ENCODE data around the gene ARHGEF40. TPM values are rescaled to one million over a fixed set of nuclear protein-coding genes. Genes with fewer than 3 reads are reported as not detected.

ARHGEF40 gene
- total RNA-seq, 3 donors from 2014 or later: 33.7 to 51.4 (median 40.6) TPM

DNA sequence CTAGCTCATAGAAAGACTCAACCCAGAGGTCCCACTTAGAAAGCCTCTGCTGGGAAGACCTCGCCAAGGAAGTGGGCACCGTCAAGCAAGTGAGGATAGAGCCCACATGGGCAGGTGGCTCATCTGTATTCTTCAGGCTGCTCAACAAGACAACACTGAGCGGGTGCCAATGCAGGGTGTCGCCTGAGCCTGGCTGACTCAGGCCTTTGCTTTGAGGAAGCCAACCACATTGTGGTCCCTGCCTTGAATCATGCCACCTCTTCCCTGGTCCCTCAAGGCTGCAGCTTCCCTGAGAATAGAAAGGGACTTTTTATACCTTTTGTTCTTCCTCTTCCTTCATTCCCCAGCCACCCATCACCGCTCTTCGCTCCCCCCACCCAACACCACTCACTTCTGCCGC, 33.4 kb upstream of the ARHGEF40 start:
- H3K27ac ChIP-seq: peak overlapping the region; percentile 36 to 70
- intact Hi-C loops (cut with DNase I; ENCODE audit: low total_unique reads): no loop called here

DNA sequence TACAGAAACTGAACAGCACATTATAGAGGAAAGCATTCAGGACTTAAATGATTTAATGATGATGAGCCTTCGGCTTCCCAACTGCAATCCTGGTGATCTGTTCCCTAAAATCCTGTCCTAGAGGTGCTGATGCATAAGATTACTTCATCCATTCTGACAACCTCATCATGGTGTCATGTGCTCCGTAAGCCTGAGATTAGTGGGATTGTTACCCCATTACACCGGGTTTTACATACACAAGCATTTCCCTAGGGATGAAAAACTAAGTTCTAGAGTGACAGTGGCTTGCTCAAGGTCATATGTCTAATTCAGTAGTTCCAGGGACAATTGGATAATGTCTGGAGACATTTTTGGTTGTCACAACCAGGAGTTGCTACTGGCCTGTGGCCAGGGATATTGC, 32.9 kb upstream of the ARHGEF40 start:
- TF ChIP-seq POLR2A (IDR thresholded peaks at IDR 0.05): no peak
- TF ChIP-seq, protein P1, sequence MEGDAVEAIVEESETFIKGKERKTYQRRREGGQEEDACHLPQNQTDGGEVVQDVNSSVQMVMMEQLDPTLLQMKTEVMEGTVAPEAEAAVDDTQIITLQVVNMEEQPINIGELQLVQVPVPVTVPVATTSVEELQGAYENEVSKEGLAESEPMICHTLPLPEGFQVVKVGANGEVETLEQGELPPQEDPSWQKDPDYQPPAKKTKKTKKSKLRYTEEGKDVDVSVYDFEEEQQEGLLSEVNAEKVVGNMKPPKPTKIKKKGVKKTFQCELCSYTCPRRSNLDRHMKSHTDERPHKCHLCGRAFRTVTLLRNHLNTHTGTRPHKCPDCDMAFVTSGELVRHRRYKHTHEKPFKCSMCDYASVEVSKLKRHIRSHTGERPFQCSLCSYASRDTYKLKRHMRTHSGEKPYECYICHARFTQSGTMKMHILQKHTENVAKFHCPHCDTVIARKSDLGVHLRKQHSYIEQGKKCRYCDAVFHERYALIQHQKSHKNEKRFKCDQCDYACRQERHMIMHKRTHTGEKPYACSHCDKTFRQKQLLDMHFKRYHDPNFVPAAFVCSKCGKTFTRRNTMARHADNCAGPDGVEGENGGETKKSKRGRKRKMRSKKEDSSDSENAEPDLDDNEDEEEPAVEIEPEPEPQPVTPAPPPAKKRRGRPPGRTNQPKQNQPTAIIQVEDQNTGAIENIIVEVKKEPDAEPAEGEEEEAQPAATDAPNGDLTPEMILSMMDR (IDR thresholded peaks at IDR 0.05): no peak
- TF ChIP-seq POLR2AphosphoS5 (IDR thresholded peaks at IDR 0.05): no peak
- intact Hi-C loops (cut with DNase I; ENCODE audit: low total_unique reads): no loop called here
- no peaks in the 10 kb centered on the region for H3K27me3 ChIP-seq
- H3K4me3 ChIP-seq: no peak overlapping the region
- H3K9me3 ChIP-seq: no peaks in the 10 kb centered on the region
- H3K36me3 ChIP-seq: no peaks in the 10 kb centered on the region
- peak overlapping the region; percentile 36 to 70 for H3K27ac ChIP-seq
- DNase-seq (ENCODE audit: low spot score in 2 of 2): no peak
- H3K4me1 ChIP-seq: peaks cover 0 to 15% of the 10 kb centered on the region in 2 donors

More for the DNA sequence above, 33.4 kb upstream of the ARHGEF40 start:
- H3K27me3 ChIP-seq: no peaks in the 10 kb centered on the region
- H3K4me1 ChIP-seq: peaks cover 0 to 15% of the 10 kb centered on the region in 2 donors
- H3K9me3 ChIP-seq: no peaks in the 10 kb centered on the region
- no peaks in the 10 kb centered on the region for H3K36me3 ChIP-seq
- DNase-seq (ENCODE audit: low spot score in 2 of 2): peak in 1 of 2 donors; percentile 65
- H3K4me3 ChIP-seq: no peak overlapping the region
- TF ChIP-seq POLR2A (IDR thresholded peaks at IDR 0.05): no peak
- TF ChIP-seq, protein P1 (IDR thresholded peaks at IDR 0.05): no peak
- no peak for TF ChIP-seq POLR2AphosphoS5 (IDR thresholded peaks at IDR 0.05)

DNA sequence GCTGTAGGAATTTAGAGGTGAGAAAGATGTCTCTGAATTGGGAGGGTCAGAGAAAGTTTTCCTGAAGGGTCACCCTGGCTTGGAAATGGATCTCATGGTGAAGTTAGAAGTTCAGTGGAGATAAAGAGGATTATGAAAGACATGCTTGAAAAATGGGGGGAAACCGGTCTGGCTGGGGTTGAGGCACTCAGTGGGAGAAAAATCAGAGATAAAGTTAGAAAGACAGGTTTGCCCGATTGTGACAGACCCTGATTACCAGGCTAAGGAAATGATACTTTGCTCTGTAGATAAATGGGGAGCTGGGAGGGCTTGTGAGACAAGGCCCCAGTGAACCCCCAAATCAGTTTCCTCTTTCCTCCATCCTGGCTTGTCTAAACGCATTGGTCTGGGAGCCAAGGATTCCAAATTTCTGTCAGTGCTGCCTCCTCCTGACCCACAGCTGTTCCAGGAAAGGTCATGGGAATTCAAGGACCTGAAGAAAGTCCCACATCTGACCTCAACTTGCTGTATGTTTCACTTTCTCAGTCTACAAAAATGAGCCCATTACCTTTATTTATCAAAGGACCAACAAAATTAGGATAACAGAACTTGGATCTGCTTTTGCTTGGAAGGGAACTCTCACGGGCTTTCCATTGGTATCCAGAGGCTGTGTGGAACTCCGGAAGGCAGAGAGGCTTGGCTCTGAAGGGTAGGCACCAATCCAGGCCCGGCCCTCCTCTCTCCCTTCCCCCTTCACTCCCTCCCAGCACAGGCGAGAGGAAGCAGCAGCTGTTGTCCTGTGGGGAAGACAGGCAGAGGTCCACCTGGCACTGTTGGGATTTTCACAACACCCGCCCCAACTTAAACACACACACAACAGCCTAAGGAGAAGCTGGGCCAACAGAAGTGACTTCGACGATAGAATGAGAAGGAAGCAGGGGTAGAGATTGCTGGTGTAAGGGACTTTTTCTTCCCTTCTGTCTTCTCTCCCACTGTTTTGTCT, 31.4 kb upstream of the ARHGEF40 start:
- TF ChIP-seq, protein P1 (IDR thresholded peaks at IDR 0.05): no peak
- TF ChIP-seq POLR2AphosphoS5 (IDR thresholded peaks at IDR 0.05) (peak; percentile 51 to 77 (median 67)), POLR2A (IDR thresholded peaks at IDR 0.05) (no peak)
- no peaks in the 10 kb centered on the region for H3K27me3 ChIP-seq
- H3K4me3 ChIP-seq: peak overlapping the region in 2 of 3 donors; percentile 6 to 21
- no peaks in the 10 kb centered on the region for H3K9me3 ChIP-seq
- H3K4me1 ChIP-seq: peaks cover 0 to 24% of the 10 kb centered on the region in 2 donors
- H3K36me3 ChIP-seq: no peaks in the 10 kb centered on the region
- H3K27ac ChIP-seq: peak overlapping the region; percentile 70 to 80
- DNase-seq (ENCODE audit: low spot score in 2 of 2): peak; percentile 83 to 88
- intact Hi-C loops (cut with DNase I; ENCODE audit: low total_unique reads): loop anchor here (2.0 kb wide), 1 partner anchor 24 kb away; no protein-coding TSS in a partner anchor

DNA sequence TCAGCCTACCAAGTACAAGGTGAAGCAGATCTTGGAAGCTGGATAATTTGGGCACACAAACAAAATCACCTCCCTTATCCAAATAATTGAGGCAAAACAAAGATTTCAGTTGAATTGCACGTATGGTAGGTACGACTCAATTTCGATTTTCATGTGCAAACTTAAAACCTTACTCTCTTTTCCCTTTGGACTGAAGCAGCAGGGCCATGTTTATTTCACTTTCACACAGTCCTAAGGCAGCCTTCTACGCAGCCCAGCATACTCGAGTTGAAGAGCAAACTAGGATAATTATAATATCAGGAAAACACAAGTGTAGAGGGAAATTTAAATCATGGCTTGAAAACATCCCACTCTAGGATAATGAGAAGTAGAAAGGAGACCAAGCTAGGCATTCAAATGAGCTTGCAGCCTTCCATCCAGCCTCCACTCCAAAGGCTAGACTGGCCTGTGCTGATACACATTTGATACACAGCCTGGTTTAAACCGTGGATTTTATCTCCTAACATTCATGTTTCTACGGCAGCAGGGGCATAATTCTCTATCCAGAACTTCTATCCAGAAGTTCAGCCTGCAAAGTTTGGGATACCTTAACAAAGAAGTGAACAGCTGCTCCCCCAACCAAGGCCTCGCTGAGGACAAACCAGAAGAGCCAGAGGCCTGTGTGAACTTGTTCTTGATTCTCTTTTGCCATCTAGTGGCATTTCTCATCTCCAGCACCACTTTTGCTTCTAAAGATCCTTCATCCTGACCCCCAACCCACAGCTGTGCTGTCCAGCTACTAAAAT, 30.3 kb upstream of the ARHGEF40 start:
- TF ChIP-seq POLR2AphosphoS5 (IDR thresholded peaks at IDR 0.05) (no peak), POLR2A (IDR thresholded peaks at IDR 0.05) (no peak)
- TF ChIP-seq, protein P1 (IDR thresholded peaks at IDR 0.05): peak; percentile 48 to 78 (median 75)
- Histone ChIP-seq H3K27ac (peak overlapping the region; percentile 70 to 80), H3K27me3 (no peaks in the 10 kb centered on the region), H3K4me1 (peaks cover 0 to 32% of the 10 kb centered on the region in 2 donors), H3K4me3 (no peak overlapping the region), H3K9me3 (no peaks in the 10 kb centered on the region), H3K36me3 (no peaks in the 10 kb centered on the region)
- peak in 1 of 2 donors; percentile 50 for DNase-seq (ENCODE audit: low spot score in 2 of 2)
- intact Hi-C loops (cut with DNase I; ENCODE audit: low total_unique reads): loop anchor here (2.0 kb wide), 1 partner anchor 25 kb away; no protein-coding TSS in a partner anchor
